GM18499 (cell line): ENCODE measurements around the gene ODAD3.
A peak's percentile ranks its signal among the peaks of the same experiment; 100 is the strongest.
"Not testable (repeated sequence)": the region's sequence is repeated elsewhere in the genome, so short reads cannot be mapped to it uniquely, and the experiment has no call there.

Experiments
- ATAC-seq: cut with Tn5 transposase; IDR thresholded peaks from one replicate; pipeline ENCODE4 v1.9.1; 2021; ENCODE audit warnings: moderate number of reproducible peaks; ENCODE audit not compliant: insufficient read depth, unreplicated experiment

Gene ODAD3

DNA sequence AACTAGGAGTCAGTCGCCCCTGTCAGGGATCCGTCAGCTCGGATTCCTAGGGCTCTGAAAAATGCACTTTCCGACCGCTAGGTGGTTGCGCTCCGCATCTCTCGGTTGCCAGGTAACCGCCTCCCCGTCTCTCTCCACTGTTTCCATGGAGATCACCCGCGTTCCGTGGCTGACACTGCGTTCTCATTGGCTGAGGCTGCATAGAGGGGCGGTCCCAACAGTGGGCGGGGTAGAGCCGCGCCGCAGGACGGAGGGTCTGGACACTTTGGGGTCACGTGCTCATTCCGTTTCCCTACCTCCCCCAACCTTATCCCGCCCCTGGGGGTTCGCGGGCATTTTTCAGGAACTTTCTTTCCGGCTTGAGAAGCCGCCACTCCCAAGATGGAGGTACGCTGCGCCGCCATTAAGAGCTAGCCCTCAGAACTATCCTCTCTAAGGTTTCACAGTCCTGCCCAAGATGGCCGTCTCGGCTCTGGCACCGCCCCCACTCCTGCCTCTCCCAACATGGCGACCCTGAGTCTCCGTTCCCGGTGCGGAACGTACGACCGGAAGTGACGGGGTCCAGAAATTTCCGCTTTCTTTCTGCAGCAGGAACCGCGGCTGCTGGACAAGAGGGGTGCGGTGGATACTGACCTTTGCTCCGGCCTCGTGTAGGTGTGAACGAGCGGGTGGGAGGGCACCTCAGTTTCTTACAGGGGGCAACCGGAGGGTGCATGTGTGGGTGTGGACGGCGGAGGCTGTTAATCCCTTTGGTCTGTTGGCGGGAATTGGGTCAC, at the start of gene ODAD3, which contains the start of gene PRKCSH:
ODAD3 (minus strand) TSS at position 65 of the 776 bp plus-strand sequence. CDS start 105 bp downstream, outside the sequence.
PRKCSH (plus strand) TSS at position 579 of the 776 bp plus-strand sequence. CDS start 483 bp downstream, outside the sequence.
- peak; percentile 79 for ATAC-seq

DNA sequence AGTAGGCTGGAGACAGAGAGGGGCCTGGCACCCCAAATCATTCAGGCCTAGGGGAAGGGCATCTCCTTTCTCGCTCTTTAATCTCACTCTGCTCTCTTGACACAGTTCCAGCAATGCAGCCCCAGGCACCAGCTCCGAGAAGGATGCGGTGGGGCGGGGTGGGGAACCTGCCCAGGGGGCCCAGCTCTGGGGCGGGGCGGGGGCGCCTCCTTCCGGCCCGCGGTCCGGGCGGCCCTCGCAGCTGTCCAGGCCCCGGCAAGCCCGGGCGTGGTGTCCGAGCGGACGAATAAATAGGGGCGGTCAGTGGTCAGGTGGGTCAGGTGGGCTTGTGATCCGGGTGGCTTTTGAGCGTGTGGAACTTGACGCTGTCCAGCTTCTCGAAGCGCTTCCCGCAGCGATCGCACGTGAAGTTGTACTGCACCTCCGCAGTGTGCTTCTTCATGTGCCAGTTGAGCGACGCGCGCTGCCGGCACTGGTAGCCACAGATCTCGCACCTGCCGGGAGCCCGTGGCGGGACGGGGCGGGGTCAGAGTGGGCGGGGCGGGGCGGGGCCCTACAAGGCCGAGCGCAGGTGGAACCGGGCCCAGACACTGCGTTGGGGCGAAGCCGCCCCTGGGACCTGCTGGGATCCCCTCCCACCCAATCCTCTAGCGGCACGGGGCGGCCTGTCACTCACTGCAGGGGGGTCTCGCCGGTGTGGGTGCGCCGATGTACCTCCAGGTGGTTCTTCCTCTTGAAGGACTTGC, 48.6 kb upstream of the ODAD3 start:
- no peak for ATAC-seq

DNA sequence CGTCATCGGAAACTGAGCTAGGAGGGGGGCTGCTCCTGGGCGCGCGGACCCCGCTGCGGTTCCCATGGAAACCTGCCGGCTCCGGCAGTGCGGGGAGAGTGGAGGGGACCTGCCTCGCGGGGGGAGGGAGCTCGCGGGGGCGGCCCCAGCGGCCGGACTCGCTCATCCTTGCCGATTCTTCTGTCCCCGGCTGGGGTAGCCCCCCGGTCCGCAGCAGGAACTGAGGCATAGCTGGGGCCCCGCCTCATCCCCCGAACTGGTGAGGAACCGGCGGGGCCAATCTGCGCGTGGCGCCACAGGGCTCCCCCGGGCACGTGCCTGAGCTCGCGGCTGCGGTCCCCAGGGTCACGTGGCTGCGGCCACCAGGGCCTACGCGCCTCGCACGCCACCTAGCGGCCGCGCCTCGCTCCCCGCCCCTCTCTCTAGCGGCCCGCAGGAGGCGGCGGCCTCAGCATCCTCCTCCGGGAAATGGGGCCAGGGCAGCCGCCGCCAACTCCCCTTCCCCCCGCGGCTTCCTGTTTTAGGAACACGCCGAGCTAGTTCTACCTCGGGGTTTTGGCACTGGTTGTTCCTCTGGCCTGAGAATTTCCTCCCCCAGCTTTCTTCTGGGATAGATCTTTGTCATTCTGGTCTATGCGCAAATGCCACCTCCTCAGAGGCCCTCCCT, 47.6 kb upstream of the ODAD3 start:
- no peak for ATAC-seq

DNA sequence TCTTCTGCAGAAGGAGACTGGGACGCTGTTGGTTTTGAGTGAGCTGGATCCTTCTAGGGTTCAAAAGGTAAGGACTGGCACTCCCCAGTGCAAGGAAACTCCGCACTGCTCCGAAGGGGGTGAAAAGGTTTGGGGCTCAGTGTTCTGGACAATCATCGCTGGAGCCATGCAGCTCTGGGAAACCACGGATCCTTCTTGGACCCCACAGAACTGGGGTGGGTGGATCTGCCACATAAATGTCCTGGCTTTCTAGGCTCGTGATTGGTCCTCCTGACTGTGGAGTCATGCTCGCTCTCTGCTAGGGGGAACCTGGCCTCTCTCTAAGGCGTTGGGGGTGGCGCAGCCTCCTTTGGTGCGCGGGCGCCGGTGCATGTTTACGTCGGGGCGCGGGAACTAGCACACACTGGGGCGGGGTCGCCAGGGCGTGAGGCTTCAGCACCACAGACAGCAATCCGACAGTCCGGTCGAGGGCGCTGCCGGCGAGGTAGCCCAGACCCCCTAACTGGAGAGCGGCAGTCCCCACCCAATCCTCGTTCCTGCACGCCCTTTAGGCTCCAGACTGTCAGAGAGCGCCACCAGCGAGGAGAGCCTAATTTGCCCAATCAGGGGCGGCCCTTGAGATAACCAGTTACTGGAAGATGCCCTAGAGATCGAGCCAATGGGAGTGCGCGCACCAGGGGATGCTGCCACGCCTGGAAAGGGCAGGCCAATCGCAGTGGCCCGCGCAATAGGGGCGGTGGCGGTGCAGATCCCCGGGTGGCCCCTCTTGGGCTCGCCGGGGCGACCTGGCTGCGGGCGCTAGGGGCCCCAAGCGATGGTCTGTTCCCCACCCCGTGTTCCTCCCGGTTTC, 46.8 kb upstream of the ODAD3 start:
- ATAC-seq = no peak

DNA sequence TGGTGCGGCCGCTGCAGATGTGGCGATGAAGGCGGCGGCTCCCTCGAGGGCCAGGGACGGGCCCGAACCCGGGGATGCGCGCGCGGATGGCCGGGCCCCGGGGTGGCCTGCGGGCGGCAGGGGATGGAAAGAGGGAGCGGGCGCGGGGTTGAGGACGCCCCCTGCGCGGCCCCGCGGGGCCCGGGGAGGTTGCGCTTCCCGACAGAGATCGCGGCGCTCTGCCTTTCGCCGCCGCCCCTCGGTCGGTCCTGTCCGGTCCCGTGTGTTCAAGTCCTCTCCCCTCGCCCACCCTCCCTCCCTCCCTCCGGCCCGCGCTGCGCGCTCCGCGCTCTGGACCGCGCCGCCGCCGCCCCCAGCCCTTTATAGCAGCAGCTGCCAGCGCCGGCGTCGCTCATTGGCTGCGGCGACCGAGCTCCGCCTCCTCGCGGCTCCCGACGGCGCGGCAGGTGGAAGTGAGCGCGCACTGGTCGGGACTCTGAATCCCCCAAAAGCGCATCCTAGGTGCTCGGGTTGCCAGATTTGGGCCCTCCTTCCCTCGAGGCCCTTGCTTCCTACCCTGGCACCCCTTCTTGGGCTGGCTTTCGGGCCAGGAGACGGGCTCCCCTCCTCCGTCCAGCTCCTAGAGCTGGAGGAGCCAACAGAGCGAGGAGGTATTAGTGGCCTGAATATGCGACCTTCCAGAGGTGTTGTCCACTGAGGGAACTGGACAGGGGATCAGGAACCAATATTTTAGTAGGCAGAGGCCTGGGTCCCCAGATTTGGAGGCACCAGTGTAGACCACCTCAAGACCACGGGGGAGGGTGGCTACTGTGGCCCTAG, 46.0 kb upstream of the ODAD3 start, which contains the start of gene ELAVL3:
ELAVL3 (minus strand) TSS at position 332 of the 819 bp plus-strand sequence. CDS start 438 bp downstream, outside the sequence.
- ATAC-seq = no peak

DNA sequence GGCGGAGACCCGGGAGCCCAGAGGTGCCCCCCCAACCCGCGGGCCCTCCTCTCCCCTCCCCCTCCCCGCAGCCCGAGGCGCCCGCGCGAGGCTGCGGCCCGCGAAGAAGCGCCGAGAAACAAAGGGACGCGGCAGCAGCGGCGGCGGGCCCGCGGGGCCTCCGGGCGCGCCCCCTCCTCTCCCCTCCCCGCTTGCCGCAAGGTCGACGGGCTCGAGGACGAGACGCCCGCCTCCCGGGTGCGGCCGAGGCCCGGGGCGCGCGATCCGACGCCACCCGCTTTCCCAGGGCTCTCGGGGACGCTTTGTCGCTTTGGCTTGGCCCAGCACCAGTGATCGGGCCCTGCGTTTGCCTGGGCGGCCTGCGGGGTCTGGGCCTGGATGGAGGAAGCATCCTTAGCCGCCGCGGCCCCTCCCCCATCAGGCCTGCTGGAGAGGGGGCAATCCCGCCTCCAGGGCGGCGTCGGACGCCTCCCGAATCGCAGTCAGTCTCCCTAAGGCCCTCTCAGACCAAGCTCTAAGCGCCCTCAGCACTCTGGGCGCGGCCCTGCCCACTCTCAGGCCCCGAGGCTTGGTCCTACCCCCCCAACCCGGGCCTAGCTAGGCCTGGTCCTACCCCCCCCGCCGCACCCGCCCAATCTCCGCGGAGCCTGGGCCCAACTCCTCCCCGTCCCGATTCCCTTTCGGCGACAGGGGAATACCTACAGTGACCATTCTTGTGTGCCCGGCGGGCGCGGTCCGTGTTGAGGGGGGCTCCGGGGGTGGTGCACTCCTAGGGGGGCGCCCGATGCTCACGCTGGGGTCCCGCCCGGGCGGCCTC, 45.2 kb upstream of the ODAD3 start:
- no peak for ATAC-seq

DNA sequence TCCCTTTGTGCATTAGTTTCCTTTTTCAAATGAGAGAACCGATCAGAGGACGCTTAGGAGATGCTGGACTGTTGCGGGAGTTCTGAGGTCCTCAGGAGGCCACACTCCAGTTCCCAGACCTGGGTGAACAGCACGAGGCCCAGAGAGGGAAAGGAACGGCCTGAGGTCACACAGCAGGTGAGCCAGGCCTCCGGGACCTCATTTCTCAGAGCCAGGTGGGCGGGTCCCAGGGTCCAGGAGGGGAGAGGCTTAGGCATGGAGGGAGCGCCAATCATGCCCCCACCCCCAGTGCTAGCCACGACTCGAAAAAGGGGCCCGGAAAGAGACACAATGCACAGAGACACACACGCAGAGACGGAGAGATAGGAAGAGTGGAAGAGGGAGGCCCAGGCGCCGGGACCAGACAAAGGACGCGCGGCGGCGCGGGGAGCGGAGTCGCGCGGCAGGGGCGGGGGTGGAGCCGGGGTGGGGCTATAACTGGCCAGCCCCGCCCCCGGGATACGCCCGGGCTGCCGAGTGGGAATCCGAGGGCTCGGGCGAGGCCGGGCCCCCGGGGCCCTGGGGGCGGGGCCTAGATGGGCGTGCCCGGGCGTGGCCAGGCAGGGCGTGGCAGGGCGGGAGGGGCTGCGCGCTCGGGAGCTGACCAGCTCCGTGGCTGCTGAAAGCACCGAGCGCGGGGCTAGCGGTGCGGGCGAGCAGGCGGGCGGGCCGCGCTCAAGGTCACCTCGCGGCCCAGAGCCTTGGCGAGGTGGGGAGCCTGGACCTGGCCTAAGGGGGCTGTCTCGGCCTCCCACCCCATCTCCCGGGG, 44.4 kb upstream of the ODAD3 start:
- no peak for ATAC-seq

DNA sequence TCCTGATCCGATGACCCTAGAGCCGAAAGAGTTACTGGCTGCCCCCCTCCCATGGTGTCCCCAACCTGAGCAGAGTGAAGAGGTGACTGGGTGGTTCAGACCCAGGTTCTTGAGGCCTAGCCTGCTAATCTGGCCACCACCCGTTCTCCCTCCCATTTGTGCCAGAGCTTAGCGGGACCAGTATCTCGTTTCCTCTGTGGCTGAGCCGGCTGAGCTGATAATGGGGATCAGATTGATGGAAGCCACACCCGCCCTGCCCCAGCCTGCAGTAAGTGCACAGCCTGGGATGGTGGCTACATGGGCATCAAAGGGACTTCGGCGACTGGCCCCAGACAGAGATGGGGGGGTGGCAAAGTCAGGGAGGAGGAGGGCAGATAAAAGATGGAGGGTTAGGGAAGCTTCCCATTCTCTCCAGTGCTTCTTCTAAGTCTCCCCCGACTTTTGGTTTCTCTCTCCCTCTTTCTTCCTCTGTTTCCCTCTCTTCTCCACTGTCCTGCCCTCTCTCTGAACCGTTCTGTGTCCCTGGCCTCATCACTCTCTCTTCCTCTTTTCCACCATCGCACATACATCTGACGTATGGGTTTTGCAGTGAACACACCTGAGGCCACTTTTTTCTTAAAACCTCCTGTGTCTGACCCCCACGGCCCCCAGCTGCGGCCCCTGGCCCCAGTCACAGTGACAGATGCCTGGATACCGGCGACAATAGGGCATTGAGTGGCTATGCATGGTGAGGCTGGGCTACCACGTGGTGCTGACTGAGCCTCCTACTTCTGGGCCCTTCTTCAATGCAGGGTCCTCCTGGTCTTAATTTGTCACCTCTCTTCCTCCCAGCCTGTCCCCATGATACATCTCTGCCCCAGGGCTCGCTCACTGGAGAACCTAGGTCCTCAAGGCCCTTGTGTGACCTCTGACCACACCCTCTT, 43.5 kb upstream of the ODAD3 start:
- no peak for ATAC-seq

DNA sequence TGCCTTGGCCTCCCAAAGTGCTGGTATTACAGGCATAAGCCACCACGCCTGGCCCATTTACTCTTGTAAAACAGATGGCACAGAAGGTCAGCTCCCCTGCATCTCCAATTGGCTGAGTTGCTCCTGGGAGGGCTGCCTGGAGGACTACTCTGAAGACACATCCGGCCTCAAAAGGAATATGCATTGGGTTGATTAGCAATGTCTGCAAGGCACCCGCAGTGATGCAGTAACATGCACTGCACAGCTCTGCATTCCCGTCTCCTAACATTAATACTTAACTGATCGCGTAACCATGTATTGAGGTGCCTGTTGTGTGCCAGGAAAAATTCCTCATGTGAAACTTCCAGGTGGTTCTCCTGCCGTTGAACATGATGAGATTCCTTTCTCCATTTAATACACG, 40.9 kb upstream of the ODAD3 start:
- no peak for ATAC-seq

DNA sequence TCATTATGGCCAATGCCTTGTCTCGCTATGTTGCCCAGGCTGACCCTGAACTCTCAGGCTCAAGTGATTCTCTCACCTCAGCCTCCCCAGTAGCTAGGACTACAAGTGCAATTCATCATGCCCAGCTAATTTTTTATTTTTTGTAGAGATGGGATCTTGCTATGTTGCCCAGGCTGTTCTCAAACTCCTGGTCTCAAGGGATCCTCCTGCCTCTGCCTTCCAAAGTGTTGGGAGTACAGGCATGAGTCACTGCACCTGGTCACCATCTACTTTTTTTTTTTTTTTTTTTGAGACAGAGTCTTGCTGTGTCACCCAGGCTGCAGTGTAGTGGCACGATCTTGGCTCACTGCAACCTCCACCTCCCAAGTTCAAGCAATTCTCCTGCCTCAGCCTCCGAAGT, 40.4 kb upstream of the ODAD3 start:
- ATAC-seq = not testable (repeated sequence)

DNA sequence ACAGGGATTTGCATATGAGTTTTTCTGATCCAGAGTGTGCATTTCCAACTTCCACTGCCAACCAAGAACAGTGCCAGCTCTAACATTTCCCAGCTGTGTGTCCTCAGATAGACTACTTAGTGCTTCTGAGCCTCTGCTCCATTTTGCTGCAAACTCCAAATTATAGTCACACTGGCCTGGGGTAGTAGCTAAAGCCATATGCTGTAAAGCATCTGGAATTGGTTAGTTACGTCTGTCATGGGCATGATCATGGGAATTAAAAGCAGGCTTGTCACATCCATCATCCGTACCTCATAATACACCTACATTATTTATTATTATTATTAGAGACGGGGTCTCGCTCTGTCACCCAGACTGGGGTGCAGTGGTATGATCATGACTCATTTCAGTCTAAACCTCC, 38.8 kb upstream of the ODAD3 start:
- ATAC-seq = no peak

DNA sequence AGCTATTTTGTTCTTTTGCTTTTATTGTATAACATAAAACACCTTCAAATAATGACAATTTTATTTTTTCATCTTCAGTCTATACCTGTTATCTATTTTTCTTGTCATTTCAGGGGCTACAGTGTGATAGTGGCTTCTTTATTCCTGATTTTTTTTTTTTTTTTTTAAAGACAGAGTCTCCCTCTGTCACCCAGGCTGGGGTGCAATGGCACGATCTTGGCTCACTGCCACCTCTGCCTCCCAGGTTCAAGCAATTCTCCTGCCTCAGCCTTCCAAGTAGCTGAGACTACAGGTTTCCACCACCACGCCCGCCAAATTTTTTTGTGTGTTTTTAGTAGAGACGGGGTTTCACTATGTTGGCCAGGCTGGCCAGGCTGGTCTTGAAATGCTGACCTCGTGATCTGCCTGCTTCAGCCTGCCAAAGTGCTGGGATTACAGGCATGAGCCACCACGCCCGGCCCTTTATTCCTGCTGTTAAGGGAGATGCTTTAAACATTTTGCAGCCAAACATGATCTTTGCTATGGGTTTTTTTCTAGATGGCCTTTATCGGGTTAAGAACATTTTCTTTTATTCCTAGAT, 33.4 kb upstream of the ODAD3 start:
- ATAC-seq = not testable (repeated sequence)

DNA sequence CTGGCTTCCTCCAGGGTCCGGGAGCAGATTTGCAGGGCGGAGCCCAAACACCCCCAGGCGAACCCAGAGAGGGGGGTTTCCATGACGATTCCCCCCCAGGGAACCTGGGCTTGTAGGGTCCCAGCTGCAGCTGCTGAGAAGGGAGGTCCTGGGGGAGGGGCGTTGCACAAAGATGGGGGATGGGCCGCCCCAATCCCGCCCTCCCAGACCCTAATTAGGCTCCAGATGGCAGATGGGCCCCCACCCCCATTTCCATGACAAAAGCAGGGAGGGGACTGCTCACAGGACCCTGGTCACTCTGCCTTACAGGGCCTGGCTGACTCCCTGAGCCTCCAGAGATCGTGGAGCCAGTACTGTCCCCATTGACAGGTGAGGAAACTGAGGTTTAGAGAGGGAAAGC, 30.7 kb upstream of the ODAD3 start:
- ATAC-seq = no peak

DNA sequence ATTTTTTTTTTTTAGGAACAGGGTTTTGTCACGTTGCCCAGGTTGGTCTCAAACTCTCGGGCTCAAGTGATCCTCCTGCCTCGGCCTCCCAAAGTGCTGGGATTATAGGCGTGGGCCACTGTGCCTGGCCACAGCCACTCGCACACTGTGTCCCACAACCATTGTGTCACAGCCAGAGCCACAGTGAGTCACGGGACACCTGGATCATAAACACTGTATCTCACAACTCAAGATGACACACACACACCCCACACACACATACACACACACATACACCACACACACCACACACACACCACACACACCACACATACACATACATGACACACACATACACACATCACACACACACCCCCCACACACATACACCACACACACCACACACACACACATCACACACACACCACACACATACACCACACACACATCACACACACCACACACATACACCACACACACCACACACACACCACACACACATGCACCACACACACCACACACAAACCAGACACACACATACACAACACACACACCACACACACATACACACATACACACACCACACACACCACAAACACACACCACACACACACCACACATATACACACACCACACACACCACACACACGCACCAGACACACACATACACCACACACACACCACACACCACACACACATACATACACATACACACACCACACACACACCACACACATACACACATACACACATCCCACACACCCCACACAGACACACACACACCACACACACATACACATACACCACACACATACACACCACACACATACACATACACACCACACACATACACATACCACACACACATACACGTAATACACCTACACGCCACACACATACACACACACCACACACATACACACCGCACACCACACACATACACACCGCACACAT, 29.7 kb upstream of the ODAD3 start:
- no peak for ATAC-seq

DNA sequence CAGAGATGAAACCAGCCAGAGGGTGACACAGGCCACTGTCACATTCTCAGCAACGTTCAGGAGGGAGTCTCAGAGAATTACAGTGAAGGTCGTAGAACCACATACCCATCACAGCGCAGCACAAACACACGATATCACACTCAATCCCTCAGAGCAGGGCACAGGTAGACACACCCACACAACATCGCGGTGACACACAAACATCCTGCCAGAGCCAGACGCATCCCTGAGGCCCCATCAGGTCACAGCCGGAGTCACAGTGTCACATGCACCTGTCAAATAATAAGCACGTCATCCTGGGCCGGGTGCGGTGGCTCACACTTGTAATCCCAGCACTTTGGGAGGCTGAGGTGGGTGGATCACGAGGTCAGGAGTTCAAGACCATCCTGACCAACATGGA, 28.5 kb upstream of the ODAD3 start:
- ATAC-seq = no peak
